DMS79 treated with DMSO at 0.1 percent for 48 hours (cell line): ENCODE measurements around the gene TSKS.
A peak's percentile ranks its signal among the peaks of the same experiment; 100 is the strongest.

Source experiments
- DNase-seq: peaks from one replicate; lab custom pipeline; 2025; lab: John Stamatoyannopoulos, UW

TSKS gene

DNA sequence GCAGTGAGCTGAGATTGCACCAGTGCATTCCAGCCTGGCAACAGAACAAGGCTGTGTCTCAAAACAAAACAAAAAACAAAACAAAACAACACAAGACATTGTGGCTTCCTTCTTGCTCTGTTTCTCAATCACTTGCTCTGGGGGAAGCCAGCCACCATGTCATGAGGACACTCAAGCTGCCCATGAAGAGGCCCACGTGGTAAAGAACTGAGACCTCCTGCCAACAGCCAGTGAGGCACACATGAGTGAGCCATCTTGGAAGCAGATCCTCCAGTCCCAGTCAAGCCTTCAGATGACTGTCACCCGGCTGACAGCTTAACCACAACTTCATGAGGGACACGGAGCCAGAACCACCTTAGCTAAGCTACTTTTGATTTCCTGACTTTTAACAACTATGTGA, 47.0 kb downstream of the TSKS start:
- peak; percentile 25 for DNase-seq

DNA sequence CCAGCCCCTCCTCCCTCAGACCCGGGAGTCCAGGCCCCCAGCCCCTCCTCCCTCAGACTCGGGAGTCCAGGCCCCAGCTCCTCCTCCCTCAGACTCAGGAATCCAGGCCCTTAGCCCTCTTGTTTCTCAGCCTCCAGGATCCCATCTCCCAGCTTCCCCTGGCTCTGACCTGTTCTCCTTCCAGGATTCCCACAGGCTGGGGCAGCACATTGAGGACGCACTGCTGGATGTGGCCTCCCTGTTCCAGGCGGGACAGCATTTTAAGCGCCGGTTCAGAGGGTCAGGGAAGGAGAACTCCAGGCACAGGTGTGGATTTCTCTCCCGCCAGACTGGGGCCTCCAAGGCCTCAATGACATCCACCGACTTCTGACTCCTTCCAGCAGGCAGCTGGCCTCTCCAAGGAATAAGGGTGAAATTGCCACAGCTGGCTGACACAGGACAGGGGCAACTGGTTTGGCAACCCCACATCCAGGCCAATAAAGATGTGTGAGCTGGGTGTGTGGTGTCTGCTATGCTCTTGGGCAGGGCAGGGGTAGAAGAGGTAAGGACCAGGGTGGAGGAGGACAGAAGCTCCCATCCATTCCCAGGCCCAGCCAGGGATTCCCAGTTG, 49.8 kb downstream of the TSKS start:
- DNase-seq: no peak

DNA sequence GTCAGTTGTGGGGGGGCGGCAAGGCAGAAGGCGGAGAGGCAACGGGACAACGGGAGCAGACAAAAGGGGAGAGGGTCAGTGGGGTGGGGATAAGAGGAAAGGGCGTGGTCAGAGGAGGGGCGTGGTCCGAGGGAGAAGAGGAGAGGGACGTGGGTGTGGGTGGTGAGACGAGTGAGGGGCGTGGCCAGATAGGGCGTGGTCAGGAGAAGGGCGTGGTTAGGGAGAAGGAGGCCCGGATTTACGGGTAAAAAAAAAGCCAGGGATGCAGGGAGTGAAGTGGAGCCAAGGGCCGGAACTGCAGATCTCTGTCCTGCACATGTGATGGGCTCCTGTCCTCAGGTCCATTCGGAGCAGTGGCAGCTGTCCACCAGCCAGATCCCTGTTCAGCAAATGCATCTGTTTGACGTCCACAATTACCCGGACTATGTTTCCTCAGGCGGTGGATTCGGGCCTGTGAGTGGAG, 50.7 kb downstream of the TSKS start:
- no peak for DNase-seq

DNA sequence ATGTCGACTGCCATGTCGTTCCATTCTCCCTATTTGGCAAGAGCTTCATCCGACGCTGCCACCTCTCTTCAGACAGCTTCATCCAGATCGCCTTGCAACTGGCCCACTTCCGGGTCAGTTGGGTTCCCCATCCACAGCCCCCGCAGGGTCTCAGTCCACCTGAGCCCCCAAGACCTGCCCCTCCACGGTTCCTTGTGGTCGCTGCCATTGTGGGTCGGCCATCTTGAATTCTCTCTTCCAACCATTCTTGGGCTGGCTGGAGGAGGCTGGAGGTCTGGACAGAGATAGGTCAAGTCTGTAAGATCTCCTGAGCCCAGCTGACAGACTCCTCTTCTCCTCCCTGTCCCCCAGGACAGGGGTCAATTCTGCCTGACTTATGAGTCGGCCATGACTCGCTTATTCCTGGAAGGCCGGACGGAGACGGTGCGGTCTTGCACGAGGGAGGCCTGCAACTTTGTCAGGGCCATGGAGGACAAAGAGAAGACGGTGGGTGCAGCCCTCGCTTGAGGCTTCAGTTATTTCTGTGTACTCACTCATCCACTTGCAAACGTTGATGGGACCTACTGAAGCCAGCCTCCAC, 52.6 kb downstream of the TSKS start:
- no peak for DNase-seq

DNA sequence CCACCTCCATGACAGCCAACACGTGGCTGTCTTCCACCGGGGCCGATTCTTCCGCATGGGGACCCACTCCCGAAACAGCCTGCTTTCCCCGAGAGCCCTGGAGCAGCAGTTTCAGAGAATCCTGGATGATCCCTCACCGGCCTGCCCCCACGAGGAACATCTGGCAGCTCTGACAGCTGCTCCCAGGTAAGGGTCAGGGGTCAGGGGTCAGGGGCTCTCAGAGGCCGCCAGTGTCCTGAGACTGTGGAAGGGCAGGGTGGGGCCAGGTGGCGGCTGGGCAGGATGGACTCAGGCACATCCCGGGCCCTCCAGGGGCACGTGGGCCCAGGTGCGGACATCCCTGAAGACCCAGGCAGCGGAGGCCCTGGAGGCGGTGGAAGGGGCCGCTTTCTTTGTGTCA, 57.2 kb downstream of the TSKS start:
- DNase-seq: no peak

DNA sequence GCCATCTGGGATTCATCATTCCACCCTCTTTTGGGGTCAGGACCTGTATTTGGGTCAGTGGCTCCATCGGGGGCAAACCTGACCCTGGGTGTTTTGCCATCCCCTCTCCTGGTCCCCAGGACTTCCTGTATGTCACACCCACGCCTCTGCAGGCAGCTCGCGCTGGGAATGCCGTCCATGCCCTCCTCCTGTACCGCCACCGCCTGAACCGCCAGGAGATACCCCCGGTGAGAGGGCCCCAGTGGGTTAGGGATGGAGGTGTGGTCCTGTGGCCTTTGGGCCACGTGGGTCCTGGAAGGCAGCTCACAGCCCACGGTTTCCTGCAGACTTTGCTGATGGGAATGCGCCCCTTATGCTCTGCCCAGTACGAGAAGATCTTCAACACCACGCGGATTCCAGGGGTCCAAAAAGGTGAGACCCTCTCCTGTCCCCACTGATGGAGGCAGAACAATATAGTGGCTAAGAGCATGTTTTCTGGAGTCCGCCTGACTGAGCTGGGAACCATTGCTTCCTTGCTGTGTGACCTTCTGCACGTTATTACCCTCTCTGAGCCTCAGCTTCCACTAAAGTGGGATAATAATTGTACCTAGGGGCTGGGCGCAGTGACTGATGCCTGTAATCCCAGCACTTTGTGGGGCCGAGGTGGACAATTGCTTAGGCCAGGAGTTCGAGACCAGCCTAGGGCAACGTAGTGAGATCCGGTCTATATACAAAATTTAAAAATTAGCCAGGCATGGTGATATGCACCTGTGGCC, 58.0 kb downstream of the TSKS start:
- DNase-seq: no peak

DNA sequence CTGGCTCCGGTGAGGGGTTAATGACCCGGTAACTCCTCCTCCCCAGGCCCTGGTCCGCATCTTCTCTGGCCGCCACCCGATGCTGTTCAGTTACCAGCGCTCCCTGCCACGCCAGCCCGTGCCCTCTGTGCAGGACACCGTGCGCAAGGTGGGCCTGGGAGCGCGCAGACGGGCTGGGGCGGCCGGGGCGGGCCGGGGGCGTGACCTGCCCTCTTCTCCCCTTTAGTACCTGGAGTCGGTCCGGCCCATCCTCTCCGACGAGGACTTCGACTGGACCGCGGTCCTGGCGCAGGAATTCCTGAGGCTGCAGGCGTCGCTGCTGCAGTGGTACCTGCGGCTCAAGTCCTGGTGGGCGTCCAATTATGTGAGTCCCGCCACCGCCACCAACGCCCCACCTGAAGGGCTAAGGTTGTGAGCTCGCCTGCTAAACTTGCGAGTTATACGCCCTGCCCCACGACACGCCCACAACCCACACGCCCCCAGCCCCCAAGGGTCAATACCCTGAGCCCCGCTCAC, 61.8 kb downstream of the TSKS start:
- no peak for DNase-seq

DNA sequence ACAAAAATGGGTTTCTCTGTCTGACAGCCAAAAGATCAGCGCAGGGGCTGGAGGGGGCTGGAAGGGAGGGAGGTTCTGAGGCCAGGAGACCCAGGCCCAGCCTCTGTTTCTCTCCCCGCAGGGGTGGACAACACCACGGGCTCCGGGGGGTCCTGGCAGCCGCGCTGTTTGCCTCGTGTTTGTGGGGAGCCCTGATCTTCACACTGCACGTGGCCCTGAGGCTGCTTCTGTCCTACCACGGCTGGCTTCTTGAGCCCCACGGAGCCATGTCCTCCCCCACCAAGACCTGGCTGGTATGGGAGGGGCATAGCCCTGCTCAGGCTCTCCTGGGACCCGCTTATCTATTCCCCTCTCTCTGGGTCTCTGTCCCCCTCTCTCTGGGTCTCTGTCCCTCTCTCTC, 62.5 kb downstream of the TSKS start:
- DNase-seq: no peak

DNA sequence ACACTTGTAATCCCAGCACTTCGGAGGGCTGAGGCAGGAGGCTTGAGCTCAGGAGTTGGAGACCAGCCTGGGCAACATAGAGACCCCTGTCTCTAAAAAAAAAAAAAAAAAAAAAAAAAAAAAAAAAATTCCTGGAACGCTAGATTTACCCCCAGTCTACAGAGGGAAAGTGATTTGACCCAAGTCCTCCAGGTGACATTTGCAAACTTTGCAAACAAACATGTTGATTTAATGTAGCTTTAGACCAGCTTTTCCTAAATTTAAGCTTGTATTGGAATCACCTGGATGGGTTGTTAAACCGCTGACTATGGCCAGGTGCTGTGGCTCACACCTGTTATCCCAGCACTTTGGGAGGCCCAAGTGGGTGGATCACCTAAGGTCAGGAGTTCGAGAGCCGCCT, 63.7 kb downstream of the TSKS start:
- no peak for DNase-seq

DNA sequence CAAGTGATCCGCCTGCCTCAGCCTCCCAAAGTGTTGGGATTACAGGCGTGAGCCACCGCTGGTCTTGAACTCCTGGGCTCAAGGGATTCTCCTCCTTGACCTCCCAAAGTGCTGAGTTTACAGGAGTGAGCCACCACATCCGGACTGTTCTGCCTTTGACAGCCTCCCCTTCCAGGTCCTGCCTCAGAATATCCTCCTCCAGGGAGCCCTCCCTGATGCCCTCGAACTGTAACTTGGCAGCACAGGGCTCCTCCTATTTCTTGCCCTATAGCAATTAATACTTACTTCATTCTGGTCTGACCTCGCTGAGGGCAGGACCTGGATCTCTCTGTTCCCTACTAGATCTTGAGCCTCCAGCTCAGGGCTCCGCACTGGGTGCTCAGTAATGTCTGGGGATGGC, 66.2 kb downstream of the TSKS start:
- DNase-seq: no peak

DNA sequence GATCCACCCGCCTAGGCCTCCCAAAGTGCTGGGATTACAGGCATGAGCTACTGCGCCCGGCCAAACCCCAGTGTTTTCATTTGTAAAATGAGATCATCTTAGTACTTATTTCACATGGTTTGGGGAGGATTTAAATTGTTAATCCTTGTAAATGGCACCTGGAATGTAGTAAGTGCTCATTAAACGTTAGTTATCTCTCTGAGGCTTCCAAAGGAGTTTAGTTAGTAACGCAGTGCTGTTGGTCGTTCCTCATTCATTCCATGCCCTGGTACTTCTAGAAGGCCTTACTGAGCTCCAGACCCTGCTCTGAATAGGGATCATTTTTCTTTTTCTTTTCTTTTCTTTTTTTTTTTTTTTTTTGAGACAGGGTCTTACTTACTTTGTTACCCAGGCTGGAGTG, 67.0 kb downstream of the TSKS start:
- DNase-seq: no peak

DNA sequence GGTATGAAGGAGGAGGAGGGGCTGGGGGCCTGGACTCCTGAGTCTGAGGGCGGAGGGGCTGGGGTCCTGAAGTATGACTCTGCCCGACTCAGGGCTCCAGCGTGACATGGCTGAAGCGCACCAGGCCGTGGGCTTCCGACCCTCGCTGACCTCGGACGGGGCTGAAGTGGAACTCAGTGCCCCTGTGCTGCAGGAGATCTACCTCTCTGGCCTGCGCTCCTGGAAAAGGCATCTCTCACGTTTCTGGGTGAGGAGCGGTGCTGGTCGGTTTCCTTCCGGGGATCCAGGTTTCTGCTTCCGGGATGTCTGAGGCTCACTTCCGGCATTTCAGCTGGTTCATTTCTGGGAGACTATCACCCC, 71.0 kb downstream of the TSKS start:
- no peak for DNase-seq

DNA sequence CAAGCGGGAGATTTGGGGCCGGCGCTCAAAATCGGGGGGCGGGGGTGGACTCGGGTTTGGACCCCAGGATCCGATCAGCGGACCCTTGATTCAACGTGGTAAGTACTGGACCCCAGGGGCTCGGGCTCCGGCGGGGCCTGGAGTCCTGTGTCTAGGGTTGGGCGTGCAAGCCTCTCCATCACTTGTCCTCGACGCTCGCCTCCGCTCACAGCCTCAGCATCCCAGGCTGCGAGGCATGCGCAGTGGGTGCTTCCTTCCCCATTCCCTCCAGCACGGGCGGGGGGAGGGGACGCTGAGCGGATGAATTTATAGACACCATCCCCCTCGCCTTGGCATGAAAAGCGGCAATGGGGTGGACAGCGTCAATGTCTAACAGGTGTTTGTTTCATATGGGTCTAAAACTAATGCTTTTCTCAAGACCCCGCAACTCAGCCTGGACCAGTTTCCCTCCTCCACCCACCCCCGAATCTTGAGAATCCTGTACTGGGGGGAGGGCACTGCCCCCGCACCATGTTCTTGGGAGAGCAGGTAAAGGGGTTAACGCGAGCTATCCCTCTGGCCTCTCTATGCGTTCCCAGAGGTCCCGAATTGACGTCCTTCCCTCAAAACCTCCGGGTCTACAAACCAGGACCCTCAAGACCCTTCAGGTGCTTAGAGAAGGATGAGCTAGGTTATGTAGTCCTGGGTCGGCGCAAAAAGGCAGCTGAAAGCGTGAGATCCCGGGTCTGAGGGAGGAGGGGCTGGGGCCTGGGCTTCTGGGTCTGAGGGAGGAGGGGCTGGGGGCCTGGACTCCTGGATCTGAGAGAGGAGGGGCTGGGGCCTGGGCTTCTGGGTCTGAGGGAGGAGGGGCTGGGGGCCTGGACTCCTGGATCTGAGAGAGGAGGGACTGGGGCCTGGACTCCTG, 71.6 kb downstream of the TSKS start:
- peak; percentile 80 for DNase-seq

DNA sequence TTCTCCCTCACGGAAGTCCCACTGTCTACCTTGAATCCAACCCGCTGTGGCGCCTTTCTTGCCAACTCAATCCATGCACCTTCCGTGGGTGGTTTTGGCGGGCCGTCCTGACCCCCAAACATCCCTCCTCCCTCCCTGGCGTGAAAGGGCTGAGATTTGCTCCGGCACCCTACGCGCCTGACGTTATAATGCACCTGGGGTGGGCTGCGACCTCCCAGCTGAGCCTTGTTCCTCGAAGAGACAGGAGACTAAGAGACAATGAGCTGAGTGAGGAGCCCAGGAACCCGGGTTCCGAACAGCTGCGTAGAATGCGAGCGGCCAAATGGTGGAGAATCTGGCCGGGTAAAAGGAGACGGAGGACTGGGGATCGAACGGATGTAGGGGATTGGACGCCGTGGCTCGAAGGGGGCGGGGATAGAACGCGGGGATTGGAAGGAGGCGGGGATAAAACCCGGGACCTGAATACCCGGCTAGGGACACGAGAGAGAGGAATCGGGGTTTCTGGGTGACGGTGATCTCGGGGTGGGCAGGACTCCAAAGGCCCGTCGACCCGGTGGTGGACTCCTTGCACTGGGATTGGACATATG, 72.4 kb downstream of the TSKS start, which contains the start of gene CPT1C:
CPT1C (plus strand) TSS at position 461 of the 587 bp plus-strand sequence. CDS start 1,137 bp downstream, outside the sequence.
- peak; percentile 97 for DNase-seq

DNA sequence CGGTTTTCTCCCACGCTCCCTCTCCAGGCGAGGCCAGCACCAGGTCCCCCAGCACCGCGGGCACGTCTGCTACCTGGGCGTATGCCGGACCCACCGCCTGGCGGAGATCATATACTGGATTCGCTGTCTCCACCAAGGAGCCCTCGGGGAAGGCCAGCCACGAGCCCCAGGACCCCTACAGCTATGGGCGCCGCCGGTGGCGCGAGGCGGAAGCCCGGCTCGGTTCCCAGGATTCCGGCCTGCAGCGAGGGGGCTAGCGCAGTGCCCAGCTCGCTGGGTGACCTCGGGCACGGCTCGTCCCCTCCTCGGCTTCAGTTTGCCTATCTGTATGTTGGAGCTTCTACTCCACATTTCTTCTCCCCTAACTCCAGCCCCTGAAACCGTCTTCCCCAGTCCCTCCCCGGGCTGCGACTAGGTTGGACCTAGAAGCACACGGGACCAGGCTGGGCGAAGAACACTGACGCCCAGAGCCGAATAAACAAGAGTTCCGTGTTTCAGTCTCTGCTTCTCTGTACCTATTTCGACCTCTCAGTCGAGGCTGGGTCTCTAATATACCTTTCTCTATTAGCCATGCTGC, 72.9 kb downstream of the TSKS start:
- DNase-seq: no peak
